SK-N-SH treated with all-trans-retinoic acid at 6 μM for 48 hours (cell line): ENCODE results near the gene CIITA.

Experiments used
- ARNTL ChIP-seq: fragments of 450-650 bp; formaldehyde crosslinking; IDR thresholded peaks from 2 replicates; pipeline ENCODE4 v1.5.0; 2020; ENCODE audit warnings: low read depth, mild to moderate bottlenecking, moderate library complexity, borderline replicate concordance
- BACH2 ChIP-seq: fragments of 250-450 bp; sonication (Bioruptor Pico); IDR thresholded peaks from 2 replicates; pipeline ENCODE4 v1.9.0; 2021; ENCODE audit warnings: mild to moderate bottlenecking, borderline replicate concordance
- ESRRG ChIP-seq: fragments of 250-450 bp; sonication (Bioruptor Pico); IDR thresholded peaks from 2 replicates; pipeline ENCODE4 v1.6.1; 2021; ENCODE audit warnings: mild to moderate bottlenecking
- GLIS3 ChIP-seq: fragments of 250-450 bp; sonication (Bioruptor Pico); IDR thresholded peaks from 2 replicates; pipeline ENCODE4 v1.5.0; 2020; ENCODE audit warnings: mild to moderate bottlenecking, moderate library complexity
- ISL1 ChIP-seq: fragments of 250-450 bp; sonication (Bioruptor Pico); IDR thresholded peaks from 2 replicates; pipeline ENCODE4 v2.1.2; 2022; ENCODE audit warnings: mild to moderate bottlenecking, moderate library complexity
- PATZ1 ChIP-seq: fragments of 250-450 bp; sonication (Bioruptor Pico); IDR thresholded peaks from 2 replicates; pipeline ENCODE4 v1.8.0; 2020; ENCODE audit warnings: mild to moderate bottlenecking, moderate library complexity, borderline replicate concordance
- PPARA ChIP-seq: fragments of 250-450 bp; sonication (Bioruptor Pico); IDR thresholded peaks from 2 replicates; pipeline ENCODE4 v1.5.0; 2020; ENCODE audit warnings: mild to moderate bottlenecking, borderline replicate concordance
- RARB ChIP-seq: fragments of 250-450 bp; sonication (Bioruptor Pico); IDR thresholded peaks from 2 replicates; pipeline ENCODE4 v1.8.0; 2021; ENCODE audit warnings: mild to moderate bottlenecking, moderate library complexity
- TOX ChIP-seq: fragments of 250-450 bp; sonication (Bioruptor Pico); IDR thresholded peaks from 2 replicates; pipeline ENCODE4 v1.8.0; 2021; ENCODE audit warnings: mild to moderate bottlenecking, moderate library complexity, borderline replicate concordance
- ZFP3 ChIP-seq: fragments of 250-450 bp; sonication (Bioruptor Pico); IDR thresholded peaks from 2 replicates; pipeline ENCODE4 v1.5.0; 2020; ENCODE audit warnings: mild to moderate bottlenecking, moderate library complexity
- ZFP30 ChIP-seq: fragments of 450-650 bp; formaldehyde crosslinking; IDR thresholded peaks from 2 replicates; pipeline ENCODE4 v1.5.0; 2022; ENCODE audit warnings: mild to moderate bottlenecking, moderate library complexity
- ZNF8 ChIP-seq: fragments of 450-650 bp; formaldehyde crosslinking; IDR thresholded peaks from 2 replicates; pipeline ENCODE4 v1.5.0; 2020; ENCODE audit warnings: mild to moderate bottlenecking, moderate library complexity

- no peak for TF ChIP-seq PPARA (CRISPR knock-in tag)
- TF ChIP-seq PATZ1 (CRISPR knock-in tag) = no peak
- TF ChIP-seq ZNF8 (CRISPR knock-in tag) = no peak
- no peak for TF ChIP-seq BACH2 (CRISPR knock-in tag)
- no peak for TF ChIP-seq ZFP30 (CRISPR knock-in tag)
- TF ChIP-seq ZFP3 (CRISPR knock-in tag) = no peak
- TF ChIP-seq GLIS3 (CRISPR knock-in tag) = no peak
- TF ChIP-seq ARNTL = no peak
- TF ChIP-seq ESRRG (CRISPR knock-in tag) = no peak
- TF ChIP-seq TOX (CRISPR knock-in tag) = no peak
- no peak for TF ChIP-seq ISL1
- TF ChIP-seq RARB (CRISPR knock-in tag) = no peak
Measured at GRCh38 chr16:10942352-10943063, 65.5 kb downstream of the CIITA start, which contains the start of gene DEXI.
